ENCODE measurements around the gene ST7. TPM values are rescaled to one million over a fixed set of nuclear protein-coding genes. Genes with fewer than 3 reads are reported as not detected.

ST7 gene
- total and polyA plus RNA-seq, 2 of the 13 experiments (the other 11 are each of a cell fraction or from before 2014, with no cell fraction given), result 17.3 to 23.5 TPM

- ChIA-PET POLR2A (interaction anchor here (1.8 kb wide), 1 partner anchor 14 kb away, joined by 4 read pairs; no protein-coding TSS in a partner anchor), CTCF (ENCODE audit: low intra/inter-chr PET ratio, low total read pairs) (interaction anchor here (1.6 to 1.8 kb wide), 2 partner anchors 55 to 134 kb away, joined by 3 to 10 read pairs; no protein-coding TSS in a partner anchor)
- ATAC-seq (no peak), DNase-seq (ENCODE audit: low spot score) (no peak), FAIRE-seq (no peak)
- intact Hi-C loops (cut with micrococcal nuclease; ENCODE audit: unreplicated experiment) (no loop called here), in situ Hi-C loops (cut with HindIII; ENCODE audit: extremely low pct_ligation_motif_present, low pct_unique_long_range_greater_than_20kb) (loop anchor here (5.0 kb wide), 1 partner anchor 132 kb away; no protein-coding TSS in a partner anchor)
- H2AFZ ChIP-seq (ENCODE audit: low read length), result no peak overlapping the region
- H3K27me3 ChIP-seq (ENCODE audit: control insufficient read depth in 1 of 2, insufficient read depth in 2 of 2, low read length in 2 of 2), result no peaks in the 10 kb centered on the region
- 95% methylated on average over 5 of the region's 5 CpGs for WGBS (ENCODE audit: low lambda C conversion rate)
- H3K9ac ChIP-seq (ENCODE audit: insufficient read depth, low read depth, low read length), result no peak overlapping the region
- no peaks in the 10 kb centered on the region for H3K36me3 ChIP-seq (replicated peaks in 1 of 2; ENCODE audit: control insufficient read depth in 1 of 2, insufficient read depth in 2 of 2, low read length in 2 of 2)
- H4K20me1 ChIP-seq (ENCODE audit: insufficient read depth, low read length), result peaks cover 4% of the 10 kb centered on the region; the same call in 1 of the 2 replicates
- H3K27ac ChIP-seq (ENCODE audit: extremely low read length, insufficient read depth, low read length), result no peak overlapping the region
- no peaks in the 10 kb centered on the region for H3K9me3 ChIP-seq (ENCODE audit: low read length)
- TF ChIP-seq MAFF (IDR thresholded peaks at IDR 0.05; ENCODE audit: low read depth, low read length), result peak; percentile 31; the same call in 1 of the 2 replicates
- no peak for TF ChIP-seq ZNF670 (CRISPR knock-in tag; IDR thresholded peaks at IDR 0.05; ENCODE audit: borderline replicate concordance)
- TF ChIP-seq MAFK (conservative IDR thresholded peaks at IDR 0.05 in 1 of 2, IDR thresholded peaks at IDR 0.05 in 1 of 2; ENCODE audit: low read length in 2 of 2), result peak; percentile 18 to 54; a peak in 2 of 4 replicates
- H3K4me2 ChIP-seq (ENCODE audit: low read depth, low read length), result no peak overlapping the region
- H3K4me3 ChIP-seq (replicated peaks in 1 of 3; ENCODE audit: insufficient read depth in 1 of 3, low read depth in 2 of 3, low read length in 3 of 3), result no peak overlapping the region
- BruUV-seq (replicated peaks), result no TSS peak
- 0 out of 2 replicates have a peak, but pooled peaks cover 1% of the 10 kb centered on the region for H3K4me1 ChIP-seq (ENCODE audit: insufficient read depth, low read length)
- peaks cover 2% of the 10 kb centered on the region for H3K79me2 ChIP-seq (ENCODE audit: insufficient read depth, low read length)
Measured at GRCh38 chr7:116985575-116985974, 32.3 kb downstream of the ST7 start.

- in situ Hi-C loops (cut with HindIII; ENCODE audit: extremely low pct_ligation_motif_present, low pct_unique_long_range_greater_than_20kb) (loop anchor here (5.0 kb wide), 1 partner anchor 130 kb away; no protein-coding TSS in a partner anchor), intact Hi-C loops (cut with micrococcal nuclease; ENCODE audit: unreplicated experiment) (no loop called here)
- no peaks in the 10 kb centered on the region for H3K79me2 ChIP-seq (ENCODE audit: insufficient read depth, low read length)
- DNase-seq (ENCODE audit: low spot score) (no peak), FAIRE-seq (no peak), ATAC-seq (no peak)
- no peaks in the 10 kb centered on the region for H3K4me1 ChIP-seq (ENCODE audit: insufficient read depth, low read length)
- BruUV-seq (replicated peaks), result no TSS peak
- H3K9me3 ChIP-seq (ENCODE audit: low read length), result no peaks in the 10 kb centered on the region
- H3K36me3 ChIP-seq (replicated peaks in 1 of 2; ENCODE audit: control insufficient read depth in 1 of 2, insufficient read depth in 2 of 2, low read length in 2 of 2), result no peaks in the 10 kb centered on the region
- H3K9ac ChIP-seq (ENCODE audit: insufficient read depth, low read depth, low read length), result no peak overlapping the region
- no peak overlapping the region for H3K4me2 ChIP-seq (ENCODE audit: low read depth, low read length)
- ChIA-PET POLR2A (interaction anchor here (0.5 kb wide), 1 partner anchor 29 kb away, joined by 4 read pairs; no protein-coding TSS in a partner anchor), CTCF (ENCODE audit: low intra/inter-chr PET ratio, low total read pairs) (interaction anchor here (1.5 kb wide), 1 partner anchor 132 kb away, joined by 3 read pairs; no protein-coding TSS in a partner anchor)
- no peak overlapping the region for H2AFZ ChIP-seq (ENCODE audit: low read length)
- no peak overlapping the region for H3K4me3 ChIP-seq (replicated peaks in 1 of 3; ENCODE audit: insufficient read depth in 1 of 3, low read depth in 2 of 3, low read length in 3 of 3)
- H3K27ac ChIP-seq (ENCODE audit: extremely low read length, insufficient read depth, low read length), result no peak overlapping the region
- 0 out of 2 replicates have a peak, but pooled peaks cover 4% of the 10 kb centered on the region for H4K20me1 ChIP-seq (ENCODE audit: insufficient read depth, low read length)
- 89% methylated on average over 4 of the region's 4 CpGs for WGBS (ENCODE audit: low lambda C conversion rate)
- no peak for TF ChIP-seq ZNF616 (CRISPR knock-in tag; IDR thresholded peaks at IDR 0.05; ENCODE audit: low read depth)
- TF ChIP-seq MYPOP (CRISPR knock-in tag; IDR thresholded peaks at IDR 0.05), result no peak
- TF ChIP-seq AGO1 (IDR thresholded peaks at IDR 0.05; ENCODE audit: low read depth, low read length, poor library complexity, severe bottlenecking), result no peak
- 0 out of 2 replicates have a peak, but pooled peaks have one; percentile 1 for TF ChIP-seq CEBPB (IDR thresholded peaks at IDR 0.05; ENCODE audit: borderline replicate concordance, low read depth, low read length)
- no peak for TF ChIP-seq ZMYM2 (CRISPR knock-in tag; IDR thresholded peaks at IDR 0.05)
- TF ChIP-seq POGK (CRISPR knock-in tag; conservative IDR thresholded peaks at IDR 0.05), result no peak
- no peak for TF ChIP-seq KAT7 (CRISPR knock-in tag; IDR thresholded peaks at IDR 0.05; ENCODE audit: borderline replicate concordance)
- H3K27me3 ChIP-seq (ENCODE audit: control insufficient read depth in 1 of 2, insufficient read depth in 2 of 2, low read length in 2 of 2), result no peaks in the 10 kb centered on the region
Measured at GRCh38 chr7:116986611-116987565, 33.6 kb downstream of the ST7 start.
